ENCODE measurements around the gene ZSCAN20.

Gene ZSCAN20

DNA sequence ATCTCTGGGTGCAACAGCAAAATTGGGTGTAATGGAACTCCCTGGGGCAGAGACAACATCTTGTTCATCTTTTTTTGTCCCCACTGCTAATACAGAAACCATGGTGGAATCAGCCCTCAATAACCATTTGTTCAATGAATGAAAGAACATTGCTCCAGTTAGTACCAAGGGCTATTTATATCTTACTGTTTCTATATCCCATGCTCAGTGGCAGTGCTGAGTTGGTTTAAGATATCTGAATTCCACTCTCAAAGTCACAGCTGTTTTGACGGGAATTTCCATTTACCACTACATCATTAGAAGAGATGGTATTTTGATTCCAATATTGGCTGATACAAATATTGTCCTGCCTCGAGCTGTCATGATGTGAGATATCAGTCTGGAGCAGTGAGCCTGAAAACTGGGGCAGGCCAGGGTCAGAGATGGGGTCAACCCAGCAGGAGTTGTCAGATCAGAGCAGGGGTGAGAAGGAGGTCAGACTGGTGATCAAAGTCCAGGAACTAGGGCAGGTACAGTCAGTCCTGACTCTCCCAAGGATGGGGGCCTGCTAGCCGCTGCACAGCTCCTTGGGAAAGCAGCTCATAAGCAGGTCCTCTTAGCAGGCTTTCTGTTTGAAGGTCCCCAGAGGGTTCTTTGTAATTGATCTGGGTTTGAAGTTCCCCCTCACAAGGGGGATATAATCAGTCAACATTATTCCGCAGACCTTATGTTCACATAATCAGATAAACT is 35.7 kb upstream of the ZSCAN20 start:
- ATAC-seq (ENCODE audit: low read depth) (no peak), DNase-seq (ENCODE audit: low spot score in 2 of 2) (no peak)
- Mint-ChIP-seq H3K4me1 (peaks cover 4% of the 10 kb centered on the region), H3K27me3 (peaks cover 6% of the 10 kb centered on the region), H3K27ac (no peak overlapping the region), H3K9me3 (no peaks in the 10 kb centered on the region), H3K36me3 (no peaks in the 10 kb centered on the region), H3K4me3 (no peak overlapping the region)

DNA sequence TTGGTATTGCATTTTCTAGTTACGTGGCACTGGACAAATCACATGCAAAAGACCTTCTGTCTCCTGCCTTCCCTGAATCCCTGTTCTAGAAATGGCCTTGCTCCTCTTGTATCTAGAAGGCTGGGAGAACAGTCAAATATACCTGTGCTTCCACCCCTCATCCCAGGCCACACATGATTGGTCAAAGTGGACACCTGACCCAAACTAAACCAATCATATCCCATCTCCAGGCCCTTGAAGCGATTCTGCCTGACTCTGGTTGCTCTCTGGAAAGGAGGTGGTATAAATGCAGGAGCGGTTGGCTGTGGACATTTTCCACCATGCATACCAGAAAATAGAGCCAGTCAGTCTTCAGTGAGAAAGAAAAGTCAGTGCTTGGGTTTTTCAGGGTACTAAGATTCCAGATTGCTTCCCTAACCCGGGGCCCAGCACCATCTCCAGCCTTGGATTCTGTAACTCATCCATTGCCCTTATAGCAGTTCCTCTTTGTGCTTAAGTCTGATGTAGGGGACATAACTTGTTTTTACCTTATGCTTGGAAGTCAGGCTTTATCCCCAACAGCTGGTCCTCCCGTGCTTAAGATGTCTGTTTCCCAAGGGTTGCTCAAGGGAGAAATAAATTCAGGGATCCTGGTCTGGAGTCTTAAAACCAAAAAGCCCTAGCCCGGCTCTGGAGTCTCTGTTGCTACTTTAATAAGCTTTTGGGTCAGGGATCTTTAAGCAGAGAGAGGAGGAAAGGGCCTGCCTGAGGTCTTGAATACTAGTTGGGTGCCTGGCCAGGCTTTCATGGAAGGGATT is 33.9 kb upstream of the ZSCAN20 start:
- no peak for ATAC-seq (ENCODE audit: low read depth)
- Mint-ChIP-seq H3K9me3 (no peaks in the 10 kb centered on the region), H3K4me1 (peaks cover 4% of the 10 kb centered on the region), H3K27me3 (peaks cover 11% of the 10 kb centered on the region), H3K27ac (no peak overlapping the region), H3K36me3 (no peaks in the 10 kb centered on the region), H3K4me3 (no peak overlapping the region)
- DNase-seq (ENCODE audit: low spot score in 2 of 2): no peak

DNA sequence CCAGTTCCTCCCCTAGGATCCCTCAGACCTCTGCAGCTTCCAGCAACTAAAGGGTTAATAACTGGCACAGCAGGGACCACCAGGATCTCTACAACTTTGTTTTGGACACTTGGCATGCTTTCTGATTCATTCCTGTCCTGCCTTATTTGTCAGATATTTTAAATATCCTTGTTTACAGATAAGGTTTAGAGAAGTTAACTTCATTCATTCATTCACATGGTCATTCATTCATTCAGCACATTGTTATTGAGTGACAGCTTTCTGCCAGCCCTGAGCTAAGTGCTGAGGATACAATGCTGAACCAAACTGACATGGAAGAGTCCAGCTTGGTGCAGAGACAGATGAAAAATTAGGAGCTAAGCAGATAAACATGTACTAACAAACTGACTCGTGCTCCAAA is 32.8 kb upstream of the ZSCAN20 start:
- peaks cover 11% of the 10 kb centered on the region for H3K27me3 Mint-ChIP-seq
- no peak overlapping the region for H3K4me3 Mint-ChIP-seq
- H3K27ac Mint-ChIP-seq: no peak overlapping the region
- H3K36me3 Mint-ChIP-seq: no peaks in the 10 kb centered on the region
- ATAC-seq (ENCODE audit: low read depth): no peak
- DNase-seq (ENCODE audit: low spot score in 2 of 2): no peak
- peaks cover 4% of the 10 kb centered on the region for H3K4me1 Mint-ChIP-seq
- H3K9me3 Mint-ChIP-seq: no peaks in the 10 kb centered on the region

DNA sequence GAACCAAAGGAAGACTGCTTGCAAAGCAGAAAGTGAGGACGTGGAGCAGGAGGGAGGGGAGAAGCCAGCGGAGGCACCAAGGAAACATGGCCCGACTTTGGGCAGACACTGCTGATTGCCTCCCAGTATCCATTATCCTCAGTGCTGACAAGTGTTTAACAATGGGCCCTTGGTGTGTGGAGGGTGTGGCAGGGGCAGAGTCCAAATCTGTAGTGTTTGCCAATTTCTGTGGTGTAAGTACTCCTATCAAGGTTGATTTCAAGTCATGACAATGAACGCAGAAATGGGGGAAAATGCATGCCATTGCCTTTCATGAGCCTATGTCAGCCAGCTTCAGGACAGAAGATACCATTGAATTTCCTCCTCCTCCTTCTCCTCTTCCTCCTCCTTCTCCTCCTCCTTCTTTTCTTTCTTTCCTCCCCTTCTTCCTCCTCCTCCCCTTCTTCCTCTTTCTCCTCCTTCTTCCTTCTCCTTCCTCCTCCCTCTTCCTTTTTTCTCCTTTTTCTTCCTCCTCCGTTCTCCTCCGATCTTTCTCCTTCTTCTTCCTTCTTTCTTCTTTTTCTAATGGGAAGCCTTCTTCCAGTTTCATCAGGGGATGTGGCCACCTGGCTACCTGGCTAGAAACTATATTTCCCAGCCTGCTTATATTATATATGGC is 31.2 kb upstream of the ZSCAN20 start:
- Mint-ChIP-seq H3K4me3 (no peak overlapping the region), H3K27ac (no peak overlapping the region), H3K9me3 (no peaks in the 10 kb centered on the region), H3K4me1 (peaks cover 4% of the 10 kb centered on the region), H3K27me3 (peaks cover 15% of the 10 kb centered on the region), H3K36me3 (no peaks in the 10 kb centered on the region)
- ATAC-seq (ENCODE audit: low read depth): no peak
- no peak for DNase-seq (ENCODE audit: low spot score in 2 of 2)

DNA sequence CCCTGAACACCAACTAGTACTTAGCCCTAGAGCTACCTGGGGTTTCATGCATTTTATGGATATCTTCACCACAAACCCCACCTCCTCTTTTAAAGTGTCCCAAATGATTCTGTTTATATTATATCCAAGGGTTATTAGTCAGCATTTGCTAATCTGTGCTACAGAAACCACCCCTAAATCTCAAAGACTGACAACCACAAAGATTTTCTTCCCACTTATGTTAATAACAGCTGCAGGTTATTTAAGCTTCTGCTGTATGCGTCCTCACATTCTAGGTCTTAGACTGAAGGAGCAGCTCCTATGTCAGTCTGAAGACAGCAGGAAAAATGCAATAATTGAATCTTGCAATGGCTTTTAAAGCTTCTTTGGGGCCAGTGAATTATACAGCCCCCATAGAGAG is 30.3 kb upstream of the ZSCAN20 start:
- ATAC-seq (ENCODE audit: low read depth) (no peak), DNase-seq (ENCODE audit: low spot score in 2 of 2) (no peak)
- Mint-ChIP-seq H3K4me3 (no peak overlapping the region), H3K4me1 (peaks cover 4% of the 10 kb centered on the region), H3K27ac (no peak overlapping the region), H3K9me3 (no peaks in the 10 kb centered on the region), H3K27me3 (peaks cover 15% of the 10 kb centered on the region), H3K36me3 (no peaks in the 10 kb centered on the region)

DNA sequence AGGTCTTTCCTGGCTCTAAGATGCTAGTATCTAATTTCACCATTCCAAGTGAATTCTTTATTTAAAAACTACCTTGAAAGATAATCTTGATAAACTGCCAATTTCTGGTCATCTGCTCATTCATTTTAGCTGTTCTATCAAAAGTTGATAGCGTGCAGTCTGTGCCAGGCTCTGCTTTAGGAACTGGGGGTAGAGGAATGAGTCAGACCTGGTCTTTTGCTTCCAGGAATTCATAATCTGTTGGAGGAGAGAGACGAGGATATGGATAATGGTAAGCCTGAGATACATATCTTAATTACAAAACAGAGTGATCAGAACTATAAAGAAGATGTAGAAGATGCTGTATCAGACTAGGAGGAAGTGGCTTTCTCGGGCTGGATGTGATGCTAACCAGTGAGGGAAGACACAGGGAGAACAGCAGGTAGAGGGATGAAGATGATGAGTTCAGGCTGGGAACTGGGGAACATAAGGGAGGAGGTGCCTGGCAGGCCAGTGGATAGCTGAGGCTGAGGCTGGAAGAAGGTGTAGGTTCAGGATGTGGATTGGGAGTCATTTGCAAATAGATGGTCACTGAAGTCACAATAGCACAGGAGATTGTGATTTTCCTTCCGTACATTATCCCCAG is 29.3 kb upstream of the ZSCAN20 start:
- Mint-ChIP-seq H3K4me3 (no peak overlapping the region), H3K36me3 (no peaks in the 10 kb centered on the region), H3K27ac (no peak overlapping the region), H3K9me3 (no peaks in the 10 kb centered on the region), H3K4me1 (peaks cover 4% of the 10 kb centered on the region), H3K27me3 (peaks cover 15% of the 10 kb centered on the region)
- DNase-seq (ENCODE audit: low spot score in 2 of 2) (no peak), ATAC-seq (ENCODE audit: low read depth) (no peak)

DNA sequence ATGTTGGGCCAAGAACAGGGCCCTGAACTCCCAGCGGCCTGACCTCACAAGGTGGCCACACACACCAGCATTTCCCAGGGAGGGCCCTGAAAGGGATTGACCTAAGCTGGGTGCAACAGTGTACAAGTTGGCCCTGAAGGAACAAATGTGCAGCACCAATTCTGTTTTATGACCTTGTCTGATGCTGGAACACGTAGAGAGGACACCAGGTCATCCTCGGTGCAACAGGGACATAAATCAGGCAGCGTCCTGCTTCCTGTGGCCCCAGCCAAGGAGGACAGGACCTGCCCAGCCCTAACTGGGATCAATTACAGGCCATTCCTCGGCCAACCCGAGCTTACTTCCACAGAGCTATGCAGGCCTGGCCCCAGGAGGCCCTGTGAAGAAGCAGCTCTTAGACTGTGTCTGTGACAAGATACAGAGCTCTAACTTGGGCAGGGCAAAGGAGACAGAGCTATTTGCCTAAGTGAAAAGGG is 28.7 kb upstream of the ZSCAN20 start:
- Mint-ChIP-seq H3K4me3 (no peak overlapping the region), H3K4me1 (peaks cover 4% of the 10 kb centered on the region), H3K36me3 (no peaks in the 10 kb centered on the region), H3K27me3 (peaks cover 18% of the 10 kb centered on the region), H3K9me3 (no peaks in the 10 kb centered on the region), H3K27ac (no peak overlapping the region)
- DNase-seq (ENCODE audit: low spot score in 2 of 2) (no peak), ATAC-seq (ENCODE audit: low read depth) (no peak)

DNA sequence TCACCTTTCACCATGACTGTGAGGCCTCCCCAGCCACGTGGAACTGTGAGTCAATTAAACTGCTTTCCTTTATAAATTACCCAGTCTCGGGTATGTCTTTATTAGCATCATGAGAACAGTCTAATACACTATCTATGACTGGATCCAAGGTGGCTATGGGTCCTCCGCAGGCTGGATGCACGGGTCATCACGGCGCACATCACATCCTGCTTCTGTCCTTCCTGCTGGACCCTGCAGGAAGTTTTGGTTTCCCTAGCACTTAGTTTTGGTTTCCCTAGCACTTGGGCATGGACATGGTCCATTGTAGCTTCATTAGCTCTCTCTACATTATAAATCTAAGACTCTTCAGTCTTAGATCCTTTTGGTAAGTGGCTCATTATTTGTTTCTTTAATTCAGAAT is 27.3 kb upstream of the ZSCAN20 start:
- DNase-seq (ENCODE audit: low spot score in 2 of 2): no peak
- ATAC-seq (ENCODE audit: low read depth): no peak
- H3K27me3 Mint-ChIP-seq: peaks cover 22% of the 10 kb centered on the region
- H3K9me3 Mint-ChIP-seq: no peaks in the 10 kb centered on the region
- H3K4me1 Mint-ChIP-seq: peaks cover 4% of the 10 kb centered on the region
- no peaks in the 10 kb centered on the region for H3K36me3 Mint-ChIP-seq
- no peak overlapping the region for H3K27ac Mint-ChIP-seq
- H3K4me3 Mint-ChIP-seq: no peak overlapping the region

DNA sequence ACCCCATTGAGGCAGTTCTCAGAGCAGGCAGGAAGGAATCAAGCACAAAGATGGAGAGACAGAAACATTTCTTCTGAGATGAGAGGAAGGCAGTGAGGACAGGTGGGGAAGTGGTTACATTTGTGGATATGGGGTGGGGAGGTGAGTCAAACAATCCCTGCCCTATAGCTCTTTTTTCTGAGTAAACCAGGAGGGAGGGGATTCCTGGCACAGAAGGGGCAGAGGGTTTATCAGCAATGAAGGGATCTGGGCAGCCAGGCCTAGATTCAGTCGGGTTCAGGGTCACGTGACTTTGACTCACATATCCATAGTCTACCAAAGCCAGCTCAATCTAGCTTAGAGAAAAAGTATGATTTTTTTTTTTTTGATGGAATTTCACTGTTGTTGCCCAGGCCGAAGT is 25.9 kb upstream of the ZSCAN20 start:
- Mint-ChIP-seq H3K27me3 (peaks cover 19% of the 10 kb centered on the region), H3K36me3 (no peaks in the 10 kb centered on the region), H3K27ac (no peak overlapping the region), H3K4me3 (no peak overlapping the region), H3K9me3 (no peaks in the 10 kb centered on the region), H3K4me1 (peaks cover 1% of the 10 kb centered on the region)
- DNase-seq (ENCODE audit: low spot score in 2 of 2) (no peak), ATAC-seq (ENCODE audit: low read depth) (no peak)

DNA sequence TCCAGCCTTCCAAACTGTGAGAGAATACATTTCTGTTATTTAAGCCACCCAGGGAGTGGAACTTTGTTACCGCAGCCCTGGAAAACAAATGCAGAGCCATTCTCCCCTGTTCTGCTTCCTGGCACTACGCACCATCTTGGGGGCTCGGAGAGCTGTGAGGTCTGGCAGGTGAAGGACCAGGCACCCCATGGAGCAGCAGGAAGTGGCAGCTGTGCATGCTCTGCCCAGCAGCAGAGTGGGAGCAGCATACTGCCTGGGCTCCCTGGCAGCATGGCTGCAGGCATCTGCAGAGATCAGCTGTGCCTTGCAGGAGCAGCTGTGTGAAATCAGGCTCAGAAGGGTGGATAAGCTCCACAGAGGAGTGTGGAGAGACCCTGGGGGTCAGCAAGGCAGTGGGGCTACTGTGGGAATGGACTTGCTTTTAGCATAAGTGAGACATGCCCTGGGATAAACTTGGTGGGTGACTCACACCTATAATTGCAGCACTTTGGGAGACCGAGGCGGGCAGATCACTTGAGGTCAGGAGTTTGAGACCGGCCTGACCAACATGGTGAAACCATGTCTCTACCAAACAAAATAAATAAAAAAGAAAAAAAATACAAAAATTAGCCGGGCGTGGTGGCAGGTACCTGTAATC is 17.7 kb upstream of the ZSCAN20 start:
- peaks cover 12% of the 10 kb centered on the region for H3K4me1 Mint-ChIP-seq
- ATAC-seq (ENCODE audit: low read depth) (no peak), DNase-seq (ENCODE audit: low spot score in 2 of 2) (no peak)
- no peak overlapping the region for H3K27ac Mint-ChIP-seq
- H3K4me3 Mint-ChIP-seq: no peak overlapping the region
- H3K27me3 Mint-ChIP-seq: peaks cover 2% of the 10 kb centered on the region
- no peaks in the 10 kb centered on the region for H3K9me3 Mint-ChIP-seq
- no peaks in the 10 kb centered on the region for H3K36me3 Mint-ChIP-seq

DNA sequence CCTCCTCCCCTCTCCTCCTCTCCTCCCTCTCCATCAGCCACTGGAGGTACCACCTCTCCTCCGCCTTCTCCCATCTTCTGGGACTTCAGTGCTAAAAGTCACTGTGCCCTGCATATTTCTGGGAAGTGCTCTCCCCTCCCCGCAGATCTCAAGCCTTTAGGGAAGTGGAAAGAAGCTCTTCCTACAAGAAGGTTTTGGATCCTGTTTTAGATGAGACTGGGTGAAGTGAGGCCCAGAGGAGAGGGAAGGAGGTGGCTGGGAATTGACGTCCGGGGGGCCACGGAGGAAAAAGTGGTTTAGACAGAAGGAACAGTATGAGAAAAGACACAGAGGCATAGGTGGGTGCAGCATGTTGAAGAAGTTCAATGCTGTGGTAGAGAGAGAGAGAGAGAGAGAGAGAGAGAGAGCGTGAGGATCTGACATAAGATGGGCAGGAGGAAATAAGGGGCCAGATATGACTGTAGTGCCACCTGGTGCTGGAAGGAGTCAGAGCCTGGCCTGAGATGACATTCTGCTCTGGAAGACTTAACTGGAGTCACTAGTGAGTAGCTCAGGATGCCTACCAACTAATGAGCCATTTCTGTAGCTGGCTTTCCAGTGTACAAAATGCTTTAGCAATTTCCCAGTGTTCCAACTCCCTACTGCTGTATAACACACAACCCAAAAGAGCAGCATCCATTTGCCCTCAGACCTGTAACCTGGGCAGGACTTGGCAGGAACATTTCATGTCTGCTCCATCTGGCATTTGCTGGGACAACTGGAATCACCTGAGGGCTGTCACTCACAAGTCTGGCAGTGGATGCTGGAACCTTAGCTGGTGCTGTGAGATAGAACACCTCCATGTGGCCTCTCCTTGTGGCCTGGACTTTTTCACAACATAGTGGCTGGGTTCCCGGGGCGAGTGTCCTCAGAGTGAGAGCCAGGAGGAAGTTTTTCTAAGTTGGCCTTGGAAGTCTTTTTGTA is 16.6 kb upstream of the ZSCAN20 start:
- DNase-seq (ENCODE audit: low spot score in 2 of 2) (peak in 1 of 2 donors; percentile 24), ATAC-seq (ENCODE audit: low read depth) (peak; percentile 90)
- Mint-ChIP-seq H3K36me3 (no peaks in the 10 kb centered on the region), H3K9me3 (no peaks in the 10 kb centered on the region), H3K4me1 (peaks cover 21% of the 10 kb centered on the region), H3K27ac (peak overlapping the region; percentile 3), H3K4me3 (peak overlapping the region; percentile 1), H3K27me3 (peaks cover 2% of the 10 kb centered on the region)

DNA sequence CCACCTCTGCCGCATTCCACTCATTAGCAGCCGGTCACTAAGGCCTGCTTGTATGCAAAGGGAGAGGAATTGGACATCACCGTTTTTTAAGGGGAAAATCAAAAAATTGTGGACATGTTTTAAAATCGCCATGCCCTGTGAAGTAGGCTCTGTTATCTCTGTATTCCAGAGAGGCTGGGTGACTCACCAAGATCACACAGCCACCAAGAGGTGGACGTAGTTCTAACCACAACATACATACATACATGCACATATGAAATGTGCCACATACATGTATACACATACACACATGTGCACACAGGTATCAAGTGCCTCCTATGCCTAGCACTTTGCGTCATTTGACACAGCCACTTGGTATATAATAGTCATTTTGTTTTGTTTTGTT is 16.0 kb upstream of the ZSCAN20 start:
- Mint-ChIP-seq H3K27ac (no peak overlapping the region), H3K36me3 (no peaks in the 10 kb centered on the region), H3K4me1 (peaks cover 27% of the 10 kb centered on the region), H3K27me3 (peaks cover 2% of the 10 kb centered on the region), H3K9me3 (no peaks in the 10 kb centered on the region), H3K4me3 (no peak overlapping the region)
- no peak for DNase-seq (ENCODE audit: low spot score in 2 of 2)
- ATAC-seq (ENCODE audit: low read depth): no peak

DNA sequence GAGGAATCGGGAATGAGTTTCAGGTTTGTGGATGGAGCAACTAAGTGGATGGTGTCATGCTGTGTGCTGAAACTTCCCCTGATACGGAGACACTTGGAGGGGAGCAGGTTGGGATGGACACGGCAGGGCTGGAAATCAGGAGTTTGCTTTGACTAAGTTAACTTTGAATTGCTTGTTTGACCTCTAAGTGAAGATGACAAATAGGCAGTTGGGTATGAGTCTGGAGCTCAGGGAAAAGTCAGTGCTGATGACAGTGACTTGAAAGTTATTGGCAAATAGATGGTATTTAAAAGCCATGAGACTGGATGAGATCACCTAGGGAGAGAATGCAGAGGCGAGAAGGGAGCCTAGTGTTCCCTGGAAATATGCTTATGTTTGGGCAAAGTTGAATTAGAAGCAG is 12.8 kb upstream of the ZSCAN20 start:
- H3K9me3 Mint-ChIP-seq: no peaks in the 10 kb centered on the region
- H3K36me3 Mint-ChIP-seq: no peaks in the 10 kb centered on the region
- DNase-seq (ENCODE audit: low spot score in 2 of 2) (no peak), ATAC-seq (ENCODE audit: low read depth) (no peak)
- peak overlapping the region; percentile 0 for H3K4me3 Mint-ChIP-seq
- peaks cover 37% of the 10 kb centered on the region for H3K4me1 Mint-ChIP-seq
- no peaks in the 10 kb centered on the region for H3K27me3 Mint-ChIP-seq
- H3K27ac Mint-ChIP-seq: no peak overlapping the region

Data from memory B cell (primary cell).